ENCODE results near the gene ROS1.

The ROS1 gene

GRCh38 chr6:117338567-117338966 is 87.2 kb downstream of the ROS1 start:
- DNase-seq (ENCODE audit: extremely low read depth, insufficient read length): no peak
- H3K27me3 ChIP-seq (replicated peaks; ENCODE audit: control insufficient read depth, insufficient read depth, low read length): no peaks in the 10 kb centered on the region; the same call in 1 of the 2 replicates
- no peak overlapping the region for H3K4me3 ChIP-seq (replicated peaks; ENCODE audit: low read depth, low read length)
- H3K36me3 ChIP-seq (ENCODE audit: control insufficient read depth, insufficient read depth, low read length): no peaks in the 10 kb centered on the region
- no peak for TF ChIP-seq CTCF (IDR thresholded peaks at IDR 0.05; ENCODE audit: insufficient read depth, low read length, poor library complexity, severe bottlenecking)

GRCh38 chr6:117329926-117330325 is 95.8 kb downstream of the ROS1 start:
- no peaks in the 10 kb centered on the region; the same call in 1 of the 2 replicates for H3K27me3 ChIP-seq (replicated peaks; ENCODE audit: control insufficient read depth, insufficient read depth, low read length)
- no peak for TF ChIP-seq CTCF (IDR thresholded peaks at IDR 0.05; ENCODE audit: insufficient read depth, low read length, poor library complexity, severe bottlenecking)
- H3K36me3 ChIP-seq (ENCODE audit: control insufficient read depth, insufficient read depth, low read length): no peaks in the 10 kb centered on the region
- H3K4me3 ChIP-seq (replicated peaks; ENCODE audit: low read depth, low read length): no peak overlapping the region
- no peak for DNase-seq (ENCODE audit: extremely low read depth, insufficient read length)

GRCh38 chr6:117328500-117328899 is 97.2 kb downstream of the ROS1 start:
- Histone ChIP-seq H3K4me3 (replicated peaks; ENCODE audit: low read depth, low read length) (no peak overlapping the region), H3K36me3 (ENCODE audit: control insufficient read depth, insufficient read depth, low read length) (no peaks in the 10 kb centered on the region), H3K27me3 (replicated peaks; ENCODE audit: control insufficient read depth, insufficient read depth, low read length) (no peaks in the 10 kb centered on the region; the same call in 1 of the 2 replicates)
- TF ChIP-seq CTCF (IDR thresholded peaks at IDR 0.05; ENCODE audit: insufficient read depth, low read length, poor library complexity, severe bottlenecking): no peak
- DNase-seq (ENCODE audit: extremely low read depth, insufficient read length): no peak

- no peak for DNase-seq (ENCODE audit: extremely low read depth, insufficient read length)
- Histone ChIP-seq H3K27me3 (replicated peaks; ENCODE audit: control insufficient read depth, insufficient read depth, low read length) (no peaks in the 10 kb centered on the region; the same call in 1 of the 2 replicates), H3K4me3 (replicated peaks; ENCODE audit: low read depth, low read length) (no peak overlapping the region), H3K36me3 (ENCODE audit: control insufficient read depth, insufficient read depth, low read length) (no peaks in the 10 kb centered on the region)
- TF ChIP-seq CTCF (IDR thresholded peaks at IDR 0.05; ENCODE audit: insufficient read depth, low read length, poor library complexity, severe bottlenecking): no peak
These were observed 97.7 kb downstream of the ROS1 start for GRCh38 chr6:117328005-117328389.

GRCh38 chr6:117327149-117328004 is 98.4 kb downstream of the ROS1 start:
- no peaks in the 10 kb centered on the region; the same call in 1 of the 2 replicates for H3K27me3 ChIP-seq (replicated peaks; ENCODE audit: control insufficient read depth, insufficient read depth, low read length)
- no peak for TF ChIP-seq CTCF (IDR thresholded peaks at IDR 0.05; ENCODE audit: insufficient read depth, low read length, poor library complexity, severe bottlenecking)
- no peak for DNase-seq (ENCODE audit: extremely low read depth, insufficient read length)
- H3K36me3 ChIP-seq (ENCODE audit: control insufficient read depth, insufficient read depth, low read length): no peaks in the 10 kb centered on the region
- H3K4me3 ChIP-seq (replicated peaks; ENCODE audit: low read depth, low read length): no peak overlapping the region
